ENCODE results near the gene SLC11A2.
"Not testable (repeated sequence)": the region's sequence is repeated elsewhere in the genome, so short reads cannot be mapped to it uniquely, and the experiment has no call there.

Gene SLC11A2

GRCh38 chr12:50936821-50937530, 89.2 kb downstream of the SLC11A2 start:
- DNase-seq: no peak

- no peak for DNase-seq
These were observed 91.0 kb downstream of the SLC11A2 start for GRCh38 chr12:50934981-50935807.

GRCh38 chr12:50934371-50934851, 91.8 kb downstream of the SLC11A2 start:
- no peak for DNase-seq

- no peak for DNase-seq
These were observed 92.6 kb downstream of the SLC11A2 start for GRCh38 chr12:50933459-50934124.

- DNase-seq: no peak
These were observed 93.3 kb downstream of the SLC11A2 start for GRCh38 chr12:50932787-50933280.

GRCh38 chr12:50930477-50930876, 95.7 kb downstream of the SLC11A2 start:
- not testable (repeated sequence) for DNase-seq

GRCh38 chr12:50929831-50930230, 96.4 kb downstream of the SLC11A2 start:
- DNase-seq: no peak
